ENCODE data around the gene ZNF331.

Gene ZNF331

DNA sequence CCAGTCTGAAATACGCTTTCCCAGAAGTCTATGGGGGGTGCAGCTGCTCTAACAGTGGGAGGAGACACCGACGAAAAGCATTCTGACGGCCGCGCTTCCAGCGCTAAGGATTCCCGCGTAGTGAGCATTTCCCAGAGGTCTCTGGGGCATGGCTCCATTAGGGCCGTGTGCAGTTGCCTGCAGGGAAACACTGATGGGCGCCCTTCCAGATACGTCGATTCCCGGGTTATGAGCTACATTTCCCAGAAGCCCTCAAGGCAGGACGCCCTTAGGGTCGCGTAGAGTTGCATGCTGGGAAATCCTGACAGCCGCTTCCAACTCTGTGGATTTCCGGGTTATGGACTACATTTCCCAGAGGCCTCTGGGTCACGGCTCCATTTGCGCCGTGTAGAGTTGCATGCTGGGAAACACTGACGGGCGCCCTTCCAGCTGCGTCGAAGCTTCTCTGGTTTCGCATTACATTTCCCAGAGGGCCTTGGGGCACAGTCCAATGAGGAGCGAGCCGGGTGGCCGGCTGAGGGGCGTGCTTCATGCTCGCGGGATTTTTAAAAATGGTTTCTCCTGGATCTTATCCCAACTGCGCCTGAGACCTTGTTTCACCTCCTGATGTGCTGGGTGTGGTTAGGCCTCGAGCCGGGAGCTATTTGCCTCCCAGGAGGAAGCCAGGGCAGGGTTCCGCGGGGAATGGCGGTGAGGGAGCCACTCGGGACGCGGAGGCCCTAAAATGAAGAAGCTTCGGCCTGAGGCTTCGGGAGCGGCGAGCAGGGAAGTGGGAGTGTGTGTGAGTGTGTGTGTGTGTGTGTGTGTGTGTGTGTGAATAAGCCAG is 17.2 kb upstream of the ZNF331 start:
- peak; percentile 98 for DNase-seq (ENCODE audit: low read depth)

DNA sequence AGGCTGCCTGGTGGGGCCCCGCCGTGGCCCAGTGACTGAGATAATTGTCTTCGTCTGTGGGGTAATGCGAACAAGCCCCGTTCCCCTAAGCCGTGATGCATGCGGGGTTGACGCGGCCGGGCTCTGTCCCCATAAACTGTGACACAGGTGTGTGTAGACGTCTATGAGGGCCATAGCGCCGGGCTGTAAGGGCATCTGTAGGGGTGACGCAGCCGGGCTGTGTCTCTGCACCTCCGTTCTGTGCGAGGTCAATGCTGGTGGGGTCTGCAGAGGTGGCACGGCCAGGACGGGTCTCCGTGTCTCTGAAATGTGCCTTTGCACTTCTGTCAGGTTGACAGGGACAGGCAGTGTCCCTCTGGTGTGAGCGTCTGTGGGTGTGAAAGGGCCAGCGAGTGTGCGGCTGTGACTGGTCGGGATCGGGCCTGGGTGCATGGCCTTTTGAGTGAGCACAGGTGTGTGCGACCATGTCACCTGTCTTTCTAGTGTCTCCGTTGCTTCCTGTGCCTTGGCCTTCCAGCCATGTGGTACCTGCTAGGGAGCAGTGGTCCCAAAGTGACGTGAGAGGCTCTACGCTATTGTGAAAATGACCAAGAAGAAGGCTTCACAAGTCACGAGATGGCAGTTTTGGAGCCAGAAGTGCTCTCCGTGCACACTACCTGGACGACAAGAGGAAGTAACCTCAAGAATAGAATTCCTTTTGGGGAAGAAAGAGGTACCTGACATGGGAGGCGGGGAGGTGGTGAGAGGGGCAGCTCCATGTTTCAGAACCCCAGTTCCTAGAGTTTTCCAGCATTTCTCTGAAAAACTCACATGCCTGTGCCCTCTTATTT is 16.4 kb upstream of the ZNF331 start:
- no peak for DNase-seq (ENCODE audit: low read depth)

GRCh38 chr19:53525922-53526321 is 12.0 kb upstream of the ZNF331 start:
- DNase-seq (ENCODE audit: low read depth): no peak

- DNase-seq (ENCODE audit: low read depth): no peak
These were observed 7.3 kb upstream of the ZNF331 start for GRCh38 chr19:53530622-53531021.

DNA sequence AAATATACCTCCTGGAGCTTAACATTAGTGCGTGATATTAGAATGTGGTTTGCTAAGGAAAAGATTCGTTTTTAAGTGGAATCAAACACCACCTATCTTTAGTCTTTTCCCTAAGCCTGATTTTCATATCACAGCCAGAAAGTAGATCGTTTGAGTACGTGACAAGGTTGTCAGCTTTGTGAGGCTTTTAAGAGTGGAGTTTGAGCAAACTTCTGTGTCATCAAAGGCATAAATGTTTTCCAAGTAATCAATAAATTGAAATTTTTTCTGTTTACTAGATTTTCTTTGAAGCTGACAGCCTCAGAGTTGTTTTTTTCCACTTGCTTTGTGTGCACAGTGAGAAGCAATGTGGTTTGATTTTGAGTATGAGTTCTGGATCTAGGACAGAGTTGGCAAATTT is 6.5 kb upstream of the ZNF331 start:
- DNase-seq (ENCODE audit: low read depth): no peak

DNA sequence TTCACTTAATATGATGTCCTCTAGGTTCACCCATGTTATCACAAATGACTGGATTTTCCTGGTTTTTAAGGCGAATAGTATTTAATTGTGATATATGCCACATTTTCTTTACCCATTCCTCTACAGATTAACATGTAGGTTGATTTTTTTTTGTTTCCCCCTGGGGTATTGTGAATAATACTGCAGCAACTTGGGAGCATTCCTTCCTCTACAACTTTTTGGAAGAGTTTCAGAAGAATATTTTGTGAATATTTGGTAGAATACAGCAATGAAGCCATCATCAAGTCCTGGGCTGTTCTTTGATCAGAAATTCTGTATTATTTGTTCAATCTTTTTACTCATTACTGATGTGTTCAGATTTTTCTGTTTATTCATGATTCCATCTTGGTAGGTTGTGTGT is 5.6 kb upstream of the ZNF331 start:
- no peak for DNase-seq (ENCODE audit: low read depth)

- no peak for DNase-seq (ENCODE audit: low read depth)
These were observed 1.8 kb upstream of the ZNF331 start for GRCh38 chr19:53536225-53536548.

DNA sequence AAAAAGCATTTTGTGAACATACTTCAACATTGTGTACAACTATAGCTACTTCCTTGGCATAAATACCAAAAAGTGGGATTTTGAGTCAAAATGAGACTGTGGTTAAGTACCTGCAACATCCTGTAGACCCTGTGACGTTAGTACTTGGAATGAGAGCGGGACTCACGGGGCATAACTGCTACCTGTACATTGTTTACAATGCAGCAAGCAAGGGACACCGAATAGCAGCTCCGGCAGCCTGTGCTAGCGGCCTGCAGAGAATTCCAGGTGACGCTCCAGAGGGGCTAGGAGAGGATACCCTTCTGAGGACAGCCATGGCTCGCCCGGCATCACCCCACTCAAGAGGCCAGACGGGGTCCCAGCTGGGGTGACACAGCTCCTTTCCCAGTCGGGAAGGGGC is 824 bp upstream of the ZNF331 start:
- DNase-seq (ENCODE audit: low read depth): no peak

GRCh38 chr19:53538378-53539109 is 599 bp downstream of the ZNF331 start:
- DNase-seq (ENCODE audit: low read depth): no peak

DNA sequence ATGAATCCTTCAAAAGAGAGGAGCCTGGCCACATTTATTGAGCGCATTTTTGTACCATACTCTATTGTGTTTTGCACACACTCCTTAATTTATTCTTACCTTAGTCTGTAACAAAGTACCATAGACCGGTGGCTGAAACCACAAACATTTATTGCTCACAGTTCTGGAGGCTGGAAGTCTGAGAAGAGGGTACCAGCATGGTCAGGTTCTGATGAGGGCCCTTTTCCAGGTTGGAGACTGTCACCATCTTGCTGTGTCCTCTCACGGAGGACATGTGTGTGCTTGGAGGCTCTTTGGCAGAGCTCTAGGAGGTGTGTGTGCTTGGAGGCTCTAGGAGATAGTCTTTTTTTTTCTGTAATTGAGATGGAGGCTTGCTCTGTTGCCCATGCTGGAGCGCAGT is 2.1 kb downstream of the ZNF331 start:
- DNase-seq (ENCODE audit: low read depth): no peak

DNA sequence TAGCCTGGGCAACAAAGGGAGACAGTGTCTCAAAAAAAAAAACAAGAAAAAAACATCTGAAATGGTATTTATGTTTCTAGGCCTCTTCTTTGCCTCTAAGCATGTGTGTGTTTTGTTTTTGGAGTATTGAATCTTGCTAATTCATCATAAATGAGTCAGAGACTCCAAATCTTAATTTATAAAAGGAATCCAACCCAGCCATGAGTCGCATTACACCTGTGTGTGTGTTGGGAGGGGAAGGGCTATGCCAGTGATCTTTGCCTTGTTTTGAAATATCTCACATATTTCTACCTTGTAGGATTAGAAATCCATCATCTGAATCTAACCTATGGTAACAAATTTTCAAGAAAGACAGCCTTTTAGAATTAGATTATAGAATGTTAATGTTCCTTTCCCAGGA is 4.0 kb downstream of the ZNF331 start:
- DNase-seq (ENCODE audit: low read depth): no peak

GRCh38 chr19:53545271-53546065 is 7.5 kb downstream of the ZNF331 start:
- DNase-seq (ENCODE audit: low read depth): no peak

DNA sequence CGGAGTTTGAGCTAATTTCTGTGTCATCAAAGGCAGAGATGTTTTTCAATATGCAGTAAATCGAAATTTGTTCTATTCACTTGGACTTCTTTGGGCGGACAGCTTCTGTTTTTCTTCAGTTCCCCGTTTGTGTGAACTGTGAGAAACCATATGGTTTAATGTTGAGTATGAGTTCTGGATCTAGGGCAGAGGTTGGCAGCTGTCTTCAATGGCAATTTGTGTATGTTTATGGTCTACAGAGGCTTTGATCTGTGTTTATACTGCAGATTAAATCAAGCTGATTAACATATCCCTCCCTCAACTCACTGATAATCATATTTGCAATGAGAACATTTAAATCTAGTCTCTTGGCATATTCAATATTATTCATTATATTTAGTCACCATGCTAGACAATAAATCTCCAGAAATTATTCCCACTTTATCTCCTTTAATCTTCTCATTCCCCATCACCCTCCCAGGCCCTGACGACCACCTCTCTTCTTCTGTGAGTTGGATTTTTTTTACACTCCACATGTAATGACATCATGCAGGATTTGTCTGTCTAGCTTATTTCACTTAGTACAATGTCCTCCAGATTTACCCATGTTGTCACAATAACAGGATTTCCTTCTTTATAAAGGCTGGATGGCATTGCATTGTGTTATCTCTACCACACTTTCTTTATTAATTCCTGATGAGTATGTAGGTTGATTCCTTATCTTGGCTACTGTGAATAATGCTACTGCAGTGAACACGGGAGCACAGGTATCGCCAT is 9.0 kb downstream of the ZNF331 start:
- DNase-seq (ENCODE audit: low read depth): no peak

- DNase-seq (ENCODE audit: low read depth): peak; percentile 4
These were observed 11.4 kb downstream of the ZNF331 start for GRCh38 chr19:53549340-53549739.

- DNase-seq (ENCODE audit: low read depth): no peak
These were observed 14.2 kb downstream of the ZNF331 start for GRCh38 chr19:53552001-53552721.

DNA sequence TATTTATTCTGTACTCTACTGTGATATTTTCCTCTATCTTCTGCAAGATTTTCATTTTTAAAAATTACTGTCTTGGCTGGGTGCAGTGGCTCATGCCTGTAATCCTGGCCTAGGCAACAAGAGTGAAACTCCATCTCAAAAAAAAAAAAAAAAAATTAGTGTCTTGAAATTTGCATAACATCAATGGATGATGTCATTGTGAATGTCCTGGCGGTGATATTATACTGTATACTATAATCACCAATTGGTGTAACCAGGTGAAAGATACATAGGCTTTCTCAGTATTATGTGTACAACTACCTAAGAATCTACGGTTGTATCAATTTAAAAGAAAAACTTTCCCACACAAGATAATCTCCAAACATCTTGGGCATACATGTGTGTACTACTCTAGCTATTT is 15.2 kb downstream of the ZNF331 start:
- DNase-seq (ENCODE audit: low read depth): no peak

- DNase-seq (ENCODE audit: low read depth): peak; percentile 65
These were observed 16.2 kb downstream of the ZNF331 start for GRCh38 chr19:53553865-53554791.

DNA sequence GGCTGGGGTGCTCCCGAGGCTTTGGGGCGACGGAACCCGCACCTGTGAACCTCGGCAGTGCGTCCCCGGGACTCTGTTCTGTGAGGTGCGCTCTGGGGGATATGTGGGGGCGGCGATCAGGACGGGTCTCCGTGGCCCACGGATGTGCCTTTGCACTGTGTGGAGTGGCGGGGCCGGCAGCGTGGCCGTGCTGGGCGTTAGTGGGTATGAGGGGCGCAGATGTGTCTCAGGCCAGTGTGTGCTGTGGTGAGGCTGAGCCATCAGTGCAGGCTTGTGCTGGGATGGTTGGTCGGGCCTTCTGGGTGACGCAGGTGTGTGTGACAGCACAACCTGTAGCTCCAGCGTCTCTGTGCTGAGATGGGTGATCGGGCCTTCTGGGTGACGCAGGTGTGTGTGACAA is 16.9 kb downstream of the ZNF331 start:
- no peak for DNase-seq (ENCODE audit: low read depth)

GRCh38 chr19:53555352-53555751 is 17.4 kb downstream of the ZNF331 start:
- DNase-seq (ENCODE audit: low read depth): no peak
